GM10847 (cell line): ENCODE data around the gene CDH4.

ENCODE experiments used
- POLR2A ChIP-seq: IDR thresholded peaks from 2 replicates; pipeline ENCODE4 v1.6.1; 2011; ENCODE audit not compliant: insufficient read length; ENCODE audit errors: extremely low read depth

Gene CDH4

DNA sequence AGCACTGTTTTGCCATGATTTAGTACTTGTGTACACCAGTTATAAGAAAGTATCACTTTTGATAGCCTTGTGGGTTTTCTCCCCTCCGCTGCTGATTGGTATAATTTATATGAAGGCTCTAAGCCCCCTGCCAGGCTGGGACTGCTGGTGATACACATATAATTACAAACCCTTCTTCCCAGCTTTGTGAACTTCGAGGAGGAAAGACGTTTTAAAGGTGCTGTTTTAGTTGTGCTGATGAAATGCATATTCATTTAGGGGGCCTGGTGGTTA lies 567.4 kb downstream of the CDH4 start:
- TF ChIP-seq POLR2A, result no peak

DNA sequence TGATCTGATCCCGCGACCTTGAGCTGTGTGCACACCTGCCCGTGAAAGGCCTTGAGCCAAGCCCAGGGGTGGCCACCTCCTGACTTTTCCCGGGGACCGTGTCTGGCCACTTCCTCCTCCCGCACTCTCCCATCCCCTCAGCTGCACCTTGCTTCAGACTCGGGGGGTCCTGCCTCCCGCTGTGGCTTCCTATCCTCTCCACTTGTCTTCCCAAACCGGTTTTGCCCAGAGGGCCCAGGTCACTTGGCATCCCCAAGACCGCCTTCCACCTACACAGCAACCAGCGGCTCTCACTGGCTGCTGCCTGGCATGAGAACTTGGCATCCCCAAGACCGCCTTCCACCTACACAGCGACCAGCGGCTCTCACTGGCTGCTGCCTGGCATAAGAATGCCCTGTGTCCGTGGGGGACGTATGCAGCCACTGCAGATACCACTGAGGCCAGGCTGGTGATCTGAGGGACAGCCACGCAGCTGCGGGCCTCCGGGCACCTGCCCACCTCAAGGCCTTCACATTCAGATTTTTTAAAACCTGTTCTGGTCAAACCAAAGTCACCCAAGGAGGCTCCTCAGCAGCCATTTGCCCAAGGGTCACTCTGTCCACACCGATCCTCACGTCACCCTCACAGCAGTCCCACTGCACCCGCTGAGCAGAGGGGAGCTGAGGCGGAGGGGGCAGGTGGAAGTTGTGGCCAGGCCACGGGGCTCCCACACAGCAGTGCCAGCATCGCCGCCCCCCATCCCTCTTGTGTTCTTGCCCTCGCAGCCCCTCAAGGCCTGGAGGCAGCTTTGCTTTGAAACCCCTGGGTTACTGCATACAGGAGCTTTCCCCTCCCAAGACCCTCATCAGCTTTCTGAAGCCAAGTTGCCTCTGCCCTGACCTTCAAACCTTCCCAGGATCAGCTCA lies 568.1 kb downstream of the CDH4 start:
- no peak for TF ChIP-seq POLR2A

DNA sequence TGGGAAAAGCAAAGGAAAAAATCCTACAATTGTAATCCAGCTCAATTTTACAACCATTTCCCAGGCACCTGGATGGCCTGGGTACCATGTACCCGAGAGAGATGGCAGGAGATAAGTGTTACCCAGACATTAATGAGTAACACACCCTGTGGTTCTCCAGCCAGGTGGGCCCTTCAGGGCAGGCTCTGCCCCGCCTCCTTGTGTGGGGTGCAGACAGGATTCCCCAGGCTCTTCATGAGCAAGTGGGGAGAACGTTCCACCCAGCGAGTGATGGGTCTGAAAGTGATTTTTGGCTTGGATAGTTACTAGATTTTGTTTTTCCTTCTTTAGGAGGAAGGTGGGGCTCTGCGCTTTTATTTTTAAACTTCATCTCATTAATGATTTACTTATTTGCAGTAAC lies 569.7 kb downstream of the CDH4 start:
- TF ChIP-seq POLR2A, result no peak

DNA sequence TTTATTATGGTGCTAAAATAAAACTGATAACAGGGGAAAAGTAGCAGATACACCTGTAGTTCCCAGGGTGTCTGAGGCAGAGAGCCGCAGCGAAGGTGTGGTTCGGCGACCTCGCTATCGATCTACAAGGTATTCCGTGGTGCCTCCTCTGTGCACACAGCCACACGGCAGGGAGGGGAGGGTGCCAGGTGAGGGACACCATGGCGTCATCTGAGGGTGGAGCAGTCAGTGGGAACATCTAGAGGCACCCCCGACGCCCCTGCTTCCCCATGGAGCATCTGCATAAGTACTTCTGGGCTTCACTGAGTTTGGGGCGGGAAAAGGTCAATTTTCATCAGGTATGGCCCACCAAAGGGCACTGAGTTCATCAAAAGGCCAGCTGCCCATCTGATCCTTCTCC lies 570.3 kb downstream of the CDH4 start:
- TF ChIP-seq POLR2A, result no peak

DNA sequence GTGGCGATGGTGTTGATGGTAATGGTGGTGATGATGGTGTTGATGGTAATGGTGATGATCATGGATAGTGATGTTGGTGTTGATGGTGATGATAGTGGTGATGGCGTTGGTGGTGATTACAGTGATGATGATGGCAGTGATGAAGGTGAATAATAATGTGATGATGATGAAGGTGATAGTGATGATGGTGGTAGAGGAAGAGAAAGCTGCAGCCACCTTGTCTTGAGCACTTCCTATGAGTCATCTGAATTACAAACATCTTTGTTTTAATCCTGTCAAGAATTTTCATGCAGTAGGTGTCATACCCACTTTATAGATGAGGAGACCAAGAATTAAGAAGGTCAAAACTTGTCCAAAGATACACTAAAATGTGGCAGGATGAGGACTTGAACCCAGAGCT lies 571.2 kb downstream of the CDH4 start:
- TF ChIP-seq POLR2A, result no peak

DNA sequence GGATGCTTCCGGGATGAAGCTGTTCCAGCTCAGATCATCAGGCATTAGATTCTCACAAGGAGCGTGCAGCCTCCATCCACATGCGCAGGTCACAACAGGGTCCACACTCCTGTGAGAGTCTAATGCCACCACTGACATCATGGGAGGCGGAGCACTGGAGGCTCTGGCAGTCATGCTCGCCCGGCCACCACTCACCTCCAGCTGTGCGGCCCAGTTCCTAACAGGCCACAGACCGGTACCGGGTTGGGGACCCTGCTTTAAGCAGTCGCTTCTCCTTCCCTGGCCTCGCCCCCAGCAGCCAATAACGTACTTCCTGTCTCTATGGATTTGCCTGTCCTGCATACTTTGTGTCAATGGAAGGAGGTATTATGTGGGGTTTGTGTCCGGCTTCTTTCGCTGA lies 576.8 kb downstream of the CDH4 start:
- no peak for TF ChIP-seq POLR2A

DNA sequence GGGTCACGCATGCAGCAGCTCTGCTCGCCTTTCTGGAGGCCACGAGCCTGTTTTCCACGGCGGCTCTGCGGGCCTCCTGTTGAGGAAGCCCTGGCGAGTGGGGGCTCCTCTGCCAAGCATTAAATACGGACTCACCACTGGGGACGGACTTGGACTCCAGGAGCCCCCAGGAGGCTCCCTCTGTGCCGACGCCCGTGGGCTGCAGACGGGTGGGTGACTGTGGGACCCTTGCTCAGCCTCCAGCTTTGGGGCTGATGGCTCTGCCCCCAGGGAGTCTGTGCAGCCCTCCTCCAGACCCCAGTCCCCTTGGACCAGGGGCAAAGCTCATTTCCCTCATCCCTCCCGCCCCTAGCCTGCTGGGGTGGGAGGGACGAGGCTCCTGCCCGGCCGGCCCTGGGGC lies 577.5 kb downstream of the CDH4 start:
- no peak for TF ChIP-seq POLR2A

DNA sequence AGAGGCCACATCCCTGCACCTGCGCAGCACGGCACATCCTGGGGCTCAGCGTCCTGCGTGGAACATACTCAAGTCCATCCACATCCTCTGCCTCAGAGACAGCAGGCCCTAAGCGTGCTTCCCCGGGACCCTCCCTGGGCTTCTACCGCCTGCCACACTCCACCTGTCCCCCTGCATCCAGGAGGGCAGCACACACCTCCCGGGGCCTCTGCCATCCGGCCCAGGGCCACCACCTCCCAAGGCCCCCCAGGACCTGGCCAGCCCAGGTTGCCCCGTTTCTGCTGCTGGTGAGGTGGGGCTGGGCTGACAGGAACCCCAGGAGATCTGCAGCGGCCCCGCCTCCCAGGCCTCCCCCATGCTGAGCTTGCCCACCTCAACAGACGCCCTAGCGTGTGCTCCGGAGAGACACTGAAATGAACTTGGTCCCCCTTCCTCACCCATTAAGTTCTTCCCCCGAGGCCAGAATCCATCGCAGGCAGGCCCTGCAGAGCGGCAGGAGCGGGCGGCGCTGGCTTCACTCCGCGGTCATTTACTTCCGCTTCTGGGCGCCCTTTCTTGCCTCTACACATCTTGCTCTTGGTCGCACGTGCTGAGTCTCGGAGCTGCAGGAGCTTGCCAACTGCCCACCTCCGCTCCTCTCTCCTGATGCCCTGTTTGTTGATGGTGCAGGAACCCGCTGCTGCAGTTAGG lies 578.3 kb downstream of the CDH4 start:
- no peak for TF ChIP-seq POLR2A

DNA sequence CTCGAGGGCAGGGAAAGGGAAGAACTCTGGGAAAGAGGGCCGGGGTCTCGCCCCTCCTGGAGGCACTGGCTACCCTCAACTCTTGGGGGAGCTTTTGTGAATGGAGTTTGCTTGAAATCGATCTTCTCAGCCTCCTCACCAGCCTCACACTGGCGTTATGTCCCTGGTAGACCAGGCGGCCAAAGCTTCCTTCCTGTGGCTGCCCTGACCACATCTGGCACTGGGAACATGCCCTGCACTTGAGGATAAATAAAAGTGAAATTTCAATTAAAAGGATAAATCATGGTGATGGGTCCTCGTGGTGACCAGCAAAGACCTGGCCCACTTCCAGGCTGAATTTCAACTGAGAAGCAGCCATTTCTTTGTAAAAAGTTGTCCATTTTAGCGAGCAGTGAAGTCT lies 578.9 kb downstream of the CDH4 start:
- no peak for TF ChIP-seq POLR2A

DNA sequence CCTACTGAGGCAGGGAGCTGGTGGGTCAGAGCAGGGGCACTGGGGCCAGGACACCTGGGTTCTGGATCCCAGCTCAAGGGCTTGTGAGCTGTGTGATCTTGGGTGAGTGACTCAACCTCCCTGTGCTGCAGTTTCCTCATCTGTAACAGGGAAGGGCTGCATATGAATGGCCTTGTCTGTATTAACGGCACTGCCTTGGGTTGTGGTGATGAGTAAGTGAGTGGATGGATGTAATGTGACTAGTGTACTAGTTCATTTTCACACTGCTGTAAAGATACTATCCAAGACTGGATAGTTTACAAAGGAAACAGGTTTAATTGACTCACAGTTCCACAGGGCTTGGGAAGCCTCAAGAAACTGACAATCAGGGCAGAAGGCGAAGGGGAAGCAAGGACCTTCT lies 580.1 kb downstream of the CDH4 start:
- no peak for TF ChIP-seq POLR2A

DNA sequence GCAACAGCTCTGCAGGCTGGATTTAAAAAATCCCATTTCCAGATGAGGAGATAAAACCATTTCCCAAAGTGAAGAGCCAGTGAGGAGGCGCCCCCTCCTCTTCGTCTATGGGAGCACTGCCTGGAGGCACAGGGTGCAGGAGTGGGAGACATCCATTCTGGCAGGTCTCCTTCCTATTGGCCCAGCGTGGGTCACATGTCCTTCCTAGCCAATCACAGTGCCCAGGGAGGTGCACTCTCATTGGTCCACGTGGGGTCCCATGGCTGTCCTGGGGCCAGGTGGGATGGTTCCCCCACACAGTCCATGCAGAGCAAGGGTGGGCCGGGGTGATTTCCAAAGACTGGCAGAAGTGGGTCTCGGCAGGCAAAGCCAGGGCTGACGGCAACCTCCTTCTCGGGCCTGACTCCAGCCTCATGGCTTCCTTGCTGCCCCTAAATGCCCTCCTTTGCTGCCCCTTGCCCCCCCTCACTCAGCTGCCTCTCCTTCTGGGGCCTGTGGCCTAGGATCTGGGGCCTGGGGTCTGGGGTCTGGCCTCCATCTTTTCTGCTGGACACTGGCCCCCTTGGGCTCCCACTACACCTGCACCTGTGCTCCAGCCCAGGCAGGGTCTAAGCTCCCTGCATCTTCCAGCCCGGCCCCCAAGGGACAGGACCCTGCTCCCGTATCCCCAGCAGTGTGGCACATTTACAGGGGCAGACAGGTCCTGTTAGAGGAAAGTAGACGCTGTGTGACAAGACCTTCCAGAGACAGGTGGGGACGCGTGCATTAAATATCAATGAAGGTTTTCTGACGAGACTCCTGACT lies 581.9 kb downstream of the CDH4 start:
- no peak for TF ChIP-seq POLR2A

DNA sequence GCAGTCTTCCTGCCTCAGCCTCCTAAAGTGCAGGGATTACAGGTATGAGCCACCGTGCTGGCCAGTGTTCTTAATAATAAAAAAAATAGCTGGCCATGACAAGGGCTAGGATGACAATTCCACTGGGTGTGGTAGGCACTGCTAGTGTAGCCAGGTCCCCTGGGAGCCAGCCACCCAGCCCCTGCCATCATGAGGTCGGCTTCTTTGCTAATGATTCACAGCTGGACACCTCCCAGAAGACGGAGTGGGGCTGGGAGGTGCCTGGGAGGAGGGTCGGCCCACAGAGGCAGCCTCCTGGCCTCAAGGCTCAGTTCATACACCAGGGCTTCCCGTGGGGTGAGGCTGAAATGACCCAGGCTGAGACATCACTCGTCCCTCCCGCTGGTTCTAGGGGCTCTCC lies 583.2 kb downstream of the CDH4 start:
- no peak for TF ChIP-seq POLR2A

DNA sequence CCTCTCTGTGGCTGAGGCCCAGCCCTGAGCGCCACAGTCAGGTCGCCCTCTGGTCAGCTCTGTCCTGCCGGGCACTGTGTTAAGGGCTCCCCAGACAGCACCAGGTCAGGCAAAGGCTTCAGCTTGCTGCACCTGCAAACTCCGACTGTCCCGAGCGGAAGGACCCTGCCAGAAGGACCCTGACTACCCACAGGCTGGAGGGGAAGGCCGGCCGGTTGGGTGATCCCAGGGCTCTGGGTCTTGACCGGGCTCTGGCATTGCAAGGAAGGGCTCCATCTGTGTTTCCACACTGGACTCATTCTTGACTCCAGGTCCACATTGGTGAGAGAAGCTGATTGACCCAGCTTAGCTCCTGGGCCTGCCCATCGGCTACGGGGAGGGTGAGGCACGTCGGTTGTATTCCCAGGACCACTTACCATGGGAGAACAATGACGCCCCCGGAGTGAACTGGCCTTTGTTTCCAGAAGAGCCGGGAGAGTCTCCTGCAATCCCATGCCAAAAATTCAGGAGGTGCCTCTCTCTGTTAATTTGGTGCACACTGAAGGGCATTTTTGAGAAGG lies 583.8 kb downstream of the CDH4 start:
- TF ChIP-seq POLR2A, result no peak

DNA sequence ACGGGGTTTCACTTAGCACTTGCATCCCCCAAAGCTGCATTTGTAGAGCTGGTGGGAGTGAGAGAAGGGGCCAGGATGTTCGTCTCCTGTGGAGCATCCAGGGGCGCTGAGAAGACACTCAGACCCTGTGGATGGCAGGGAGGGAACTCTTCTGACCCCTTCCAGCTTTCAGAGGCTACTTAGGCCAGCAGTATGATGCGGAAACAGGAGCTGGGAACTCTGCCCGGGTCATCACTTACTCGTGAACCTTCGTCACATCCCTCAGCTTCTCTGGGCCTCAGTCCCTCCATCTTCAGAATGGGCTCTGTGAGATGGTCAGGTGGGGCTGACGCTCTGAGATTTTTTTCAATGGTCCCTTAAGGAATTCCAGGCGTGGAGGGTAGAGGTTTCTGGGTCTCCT lies 585.1 kb downstream of the CDH4 start:
- TF ChIP-seq POLR2A, result no peak

DNA sequence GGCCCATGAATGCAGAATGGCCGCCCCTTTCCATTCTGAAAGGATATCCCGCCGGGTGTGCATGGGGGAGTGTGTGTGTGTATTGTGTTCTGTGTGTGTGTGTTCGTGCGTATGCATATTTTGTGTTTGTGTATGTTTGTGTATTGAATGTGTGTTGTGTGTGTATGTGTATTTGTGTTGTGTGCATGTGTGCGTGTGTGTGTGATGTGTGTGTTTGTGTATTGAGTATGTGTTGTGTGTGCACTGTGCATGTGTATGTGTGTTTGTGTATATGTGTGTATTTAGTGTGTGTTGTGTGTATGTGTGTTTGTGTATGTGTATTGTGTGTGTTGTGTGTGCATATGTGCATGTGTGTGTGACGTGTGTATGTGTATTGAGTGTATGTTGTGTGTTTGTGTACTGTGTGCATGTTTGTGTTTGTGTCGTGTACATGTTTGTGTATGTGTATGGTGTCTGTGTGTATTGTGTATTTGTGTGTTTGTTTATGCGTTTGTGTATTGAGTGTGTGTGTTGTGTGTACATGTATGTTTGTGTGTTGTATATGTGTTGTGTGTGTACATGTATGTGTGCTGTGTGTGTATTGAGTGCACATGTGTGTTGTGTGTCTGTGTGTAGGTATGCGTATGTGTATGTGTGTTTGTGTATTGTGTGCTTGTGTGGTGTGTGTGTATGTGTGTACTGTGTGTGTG lies 587.3 kb downstream of the CDH4 start:
- TF ChIP-seq POLR2A, result no peak
